Kidney capillary endothelial cell (primary cell): Measurements from ENCODE around the gene KCNAB3.

Experiments
- DNase-seq: peaks from one replicate; pipeline ENCODE4 v3.0.0-alpha.2; 2018; ENCODE audit warnings: low spot score

The KCNAB3 gene

GRCh38 chr17:7940034-7940433 is 10.4 kb upstream of the KCNAB3 start:
- DNase-seq: no peak

- DNase-seq: no peak
These were observed 6.2 kb upstream of the KCNAB3 start for GRCh38 chr17:7935859-7936258.

- peak; percentile 49 for DNase-seq
These were observed 3.3 kb upstream of the KCNAB3 start for GRCh38 chr17:7932949-7933348.

GRCh38 chr17:7932483-7932891 is 2.8 kb upstream of the KCNAB3 start:
- DNase-seq: no peak

- peak; percentile 99 for DNase-seq
These were observed 2.2 kb upstream of the KCNAB3 start, which contains the start of the genes CNTROB and TRAPPC1 for GRCh38 chr17:7931709-7932482. CNTROB (plus strand) TSS chr17:7932206; CDS start chr17:7933080, 874 bp downstream. TRAPPC1 (minus strand) TSS chr17:7931946; CDS start chr17:7931829, 117 bp downstream.

GRCh38 chr17:7930841-7931631 is 1.4 kb upstream of the KCNAB3 start:
- DNase-seq: no peak

GRCh38 chr17:7927596-7927995 is 2.1 kb downstream of the KCNAB3 start:
- DNase-seq: no peak

- peak; percentile 55 for DNase-seq
These were observed 6.6 kb downstream of the KCNAB3 start for GRCh38 chr17:7922845-7923628.

- DNase-seq: no peak
These were observed 7.3 kb downstream of the KCNAB3 start for GRCh38 chr17:7922269-7922844.

- no peak for DNase-seq
These were observed 12.8 kb downstream of the KCNAB3 start for GRCh38 chr17:7916808-7917207.

GRCh38 chr17:7916385-7916682 is 13.3 kb downstream of the KCNAB3 start:
- DNase-seq: no peak

GRCh38 chr17:7915611-7916384 is 13.9 kb downstream of the KCNAB3 start, which contains the start of gene RNF227:
RNF227 (minus strand) TSS chr17:7916289; CDS start chr17:7916195, 94 bp downstream.
- peak; percentile 64 for DNase-seq

- DNase-seq: no peak
These were observed 14.5 kb downstream of the KCNAB3 start for GRCh38 chr17:7915179-7915610.

GRCh38 chr17:7912927-7913524 is 16.6 kb downstream of the KCNAB3 start:
- peak; percentile 57 for DNase-seq

GRCh38 chr17:7911116-7911515 is 18.5 kb downstream of the KCNAB3 start:
- DNase-seq: no peak

GRCh38 chr17:7910711-7911110 is 18.9 kb downstream of the KCNAB3 start:
- DNase-seq: no peak

- DNase-seq: no peak
These were observed 19.4 kb downstream of the KCNAB3 start for GRCh38 chr17:7910281-7910680.

GRCh38 chr17:7909089-7909488 is 20.6 kb downstream of the KCNAB3 start:
- DNase-seq: no peak

GRCh38 chr17:7903154-7904103 is 26.2 kb downstream of the KCNAB3 start:
- no peak for DNase-seq

- DNase-seq: peak; percentile 24
These were observed 31.9 kb downstream of the KCNAB3 start for GRCh38 chr17:7897773-7898172.
